ENCODE measurements around the gene SMOC2.

Gene SMOC2

DNA sequence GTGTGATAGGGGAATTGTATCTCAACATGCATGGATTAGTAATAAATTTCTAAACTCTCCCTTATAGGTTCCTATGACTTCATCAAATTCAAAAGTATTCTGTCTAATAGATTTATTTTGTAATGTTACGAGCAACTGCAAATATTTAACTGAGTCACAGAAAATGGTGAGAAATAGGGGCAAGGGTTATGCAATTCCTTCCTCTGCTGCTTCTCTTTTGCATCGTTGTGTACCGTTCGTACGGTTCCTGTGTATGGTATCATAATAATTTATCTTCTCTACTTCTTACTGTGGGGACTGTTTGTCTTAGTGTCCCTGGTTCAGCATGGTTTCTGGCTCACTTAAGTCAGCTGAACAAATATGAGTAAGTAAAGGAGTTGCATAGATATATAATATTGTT lies 44.8 kb downstream of the SMOC2 start:
- no peak for DNase-seq (ENCODE audit: low spot score)

DNA sequence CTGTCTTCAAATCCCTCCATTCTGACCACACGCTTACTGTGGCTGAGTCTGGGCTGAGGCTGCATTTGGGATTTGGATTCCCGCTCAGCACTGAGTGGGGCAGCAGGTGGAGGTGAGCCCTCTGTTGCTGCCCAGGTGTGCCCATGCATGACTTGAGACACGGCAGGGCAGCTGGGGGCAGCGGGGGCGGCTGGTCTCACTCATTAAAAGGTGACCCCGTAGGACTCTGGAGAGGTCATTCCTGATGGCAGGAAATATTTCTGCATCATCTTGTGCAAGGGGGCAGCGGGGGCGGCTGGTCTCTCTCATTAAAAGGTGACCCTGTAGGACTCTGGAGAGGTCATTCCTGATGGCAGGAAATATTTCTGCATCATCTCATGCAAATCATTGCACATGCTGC lies 49.8 kb downstream of the SMOC2 start:
- no peak for DNase-seq (ENCODE audit: low spot score)

DNA sequence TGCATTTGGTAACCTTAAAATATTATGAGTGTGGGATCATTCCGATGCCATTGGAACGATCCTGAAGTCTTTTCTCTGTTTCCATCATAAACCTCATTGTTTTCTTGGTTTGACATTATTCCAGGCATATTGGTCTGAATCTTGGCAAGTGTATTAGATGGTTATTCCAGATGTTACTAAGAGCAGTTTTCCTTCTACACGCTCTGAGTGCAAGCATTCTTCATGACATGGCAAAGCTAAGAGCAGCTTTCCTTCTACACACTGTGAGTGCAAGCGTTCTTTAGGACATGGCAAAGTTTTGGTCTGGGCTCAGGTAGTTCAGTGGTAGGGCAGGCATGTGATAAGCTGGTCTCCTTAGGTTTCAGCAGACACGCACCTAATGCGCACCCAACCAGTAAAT lies 53.0 kb downstream of the SMOC2 start:
- DNase-seq (ENCODE audit: low spot score) = no peak

DNA sequence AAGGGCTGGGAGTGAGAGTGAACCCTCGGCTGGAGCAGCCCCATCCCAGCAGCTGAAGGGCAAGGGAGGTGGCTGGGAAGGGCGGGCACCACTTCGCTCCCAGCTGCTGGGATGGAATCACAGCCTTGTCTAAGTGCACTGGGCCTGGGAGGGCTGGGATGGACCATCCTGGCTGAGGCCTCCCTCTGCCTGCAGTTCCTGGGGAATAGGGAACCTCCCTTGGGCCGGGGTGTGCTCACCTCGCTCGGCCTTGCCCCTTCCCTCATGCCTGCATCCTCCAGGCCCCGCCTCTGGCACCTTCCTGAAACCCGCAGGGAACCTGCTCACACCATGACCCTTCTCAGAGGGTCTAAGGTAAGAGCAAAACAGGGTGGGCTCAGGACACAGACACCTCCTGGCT lies 53.7 kb downstream of the SMOC2 start:
- DNase-seq (ENCODE audit: low spot score) = no peak

DNA sequence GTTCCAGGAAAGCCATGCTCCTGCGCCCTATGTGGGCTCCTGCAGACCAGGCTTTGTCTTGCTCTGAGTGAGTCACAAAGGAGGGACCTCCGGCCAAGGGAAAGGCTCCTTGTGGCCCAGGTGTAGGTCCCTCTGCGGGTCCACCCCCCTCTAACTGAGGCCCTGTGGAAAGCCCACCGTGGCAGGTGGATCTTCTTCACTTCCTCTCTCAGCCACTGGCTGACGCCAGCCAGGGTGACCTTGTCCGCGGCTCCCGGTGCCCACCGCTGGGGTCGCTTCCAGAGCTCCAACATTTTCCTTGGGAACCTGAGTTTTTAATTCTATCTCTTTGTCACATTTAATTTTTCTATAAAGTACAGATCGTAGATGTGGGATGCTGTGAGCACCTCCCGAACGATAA lies 54.1 kb downstream of the SMOC2 start:
- DNase-seq (ENCODE audit: low spot score) = no peak

DNA sequence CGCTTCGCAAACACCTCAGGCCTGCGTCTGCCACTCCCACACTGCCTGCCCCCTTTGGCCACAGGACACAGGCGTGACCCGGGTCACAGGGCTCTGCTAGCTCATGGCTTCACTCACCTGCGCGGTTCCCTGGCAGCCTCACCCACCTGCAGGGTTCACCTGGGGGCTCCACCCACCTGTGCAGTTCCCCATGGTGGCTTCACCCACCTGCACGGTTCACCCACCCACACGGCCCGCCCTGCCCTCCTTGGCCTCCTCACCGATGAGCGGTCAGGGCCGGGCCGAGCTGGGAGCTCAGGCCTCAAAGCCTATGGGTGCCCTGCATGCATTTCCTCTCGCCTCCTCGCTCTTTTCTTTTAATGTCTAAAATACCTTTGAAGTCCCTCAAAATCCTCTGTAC lies 54.7 kb downstream of the SMOC2 start:
- no peak for DNase-seq (ENCODE audit: low spot score)

DNA sequence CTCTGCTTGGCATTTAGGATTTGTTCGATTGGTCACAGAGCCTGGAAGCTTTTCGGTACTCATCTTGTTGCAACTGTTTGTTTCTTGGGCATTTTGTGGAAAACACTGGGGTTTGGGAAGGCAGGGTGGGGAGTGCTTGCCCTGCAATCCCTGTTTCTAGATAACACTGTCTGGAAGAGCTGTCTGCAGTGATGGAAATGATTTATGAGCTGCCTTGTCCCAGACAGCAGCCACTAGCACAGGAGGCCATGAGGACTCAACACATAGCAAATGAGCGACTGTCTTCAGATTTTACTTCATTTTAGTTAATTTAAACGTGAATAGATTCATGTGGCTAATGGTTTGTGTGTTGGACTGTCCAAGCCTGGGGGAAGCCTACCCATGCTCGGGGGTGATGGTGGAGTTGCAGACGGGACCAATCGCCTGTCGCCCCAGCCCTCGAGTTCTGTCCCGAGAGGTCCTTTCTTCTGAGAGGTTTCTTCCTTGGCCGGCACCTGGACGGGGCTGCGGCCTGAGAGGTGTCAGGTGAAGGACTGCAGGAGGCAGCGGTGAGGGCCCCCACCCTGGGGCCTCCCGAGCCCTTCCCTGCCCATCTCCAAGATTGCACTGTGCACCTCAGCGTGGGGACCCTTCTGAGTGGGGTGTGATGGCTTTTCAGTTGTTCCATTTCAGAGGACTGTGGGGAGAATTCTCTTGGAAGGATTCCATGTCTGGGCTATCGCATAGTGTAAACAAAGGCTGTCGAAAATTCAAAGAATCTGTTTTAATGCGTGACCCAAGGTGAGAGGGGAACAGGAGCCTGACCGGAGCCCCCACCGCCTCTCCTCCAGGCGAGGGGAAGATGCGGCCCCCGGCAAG lies 55.4 kb downstream of the SMOC2 start:
- DNase-seq (ENCODE audit: low spot score) = no peak

DNA sequence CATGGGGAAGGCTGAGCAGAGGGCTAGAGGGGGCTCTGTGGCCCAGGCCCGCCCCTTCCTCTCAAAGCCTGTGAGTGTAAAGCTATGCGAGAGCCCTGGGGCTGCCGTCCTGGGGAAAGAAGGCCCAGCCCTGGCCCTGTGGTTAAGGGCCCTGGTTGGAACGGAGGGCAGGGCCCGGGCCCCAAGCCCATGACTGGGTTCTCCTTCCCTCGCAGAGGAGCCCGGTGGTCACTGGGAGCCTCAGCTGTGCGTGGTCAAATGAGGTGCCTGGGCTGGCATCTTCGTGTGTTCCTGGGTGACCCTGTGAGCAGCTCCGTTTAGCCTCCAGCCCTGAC lies 56.0 kb downstream of the SMOC2 start:
- DNase-seq (ENCODE audit: low spot score) = no peak

DNA sequence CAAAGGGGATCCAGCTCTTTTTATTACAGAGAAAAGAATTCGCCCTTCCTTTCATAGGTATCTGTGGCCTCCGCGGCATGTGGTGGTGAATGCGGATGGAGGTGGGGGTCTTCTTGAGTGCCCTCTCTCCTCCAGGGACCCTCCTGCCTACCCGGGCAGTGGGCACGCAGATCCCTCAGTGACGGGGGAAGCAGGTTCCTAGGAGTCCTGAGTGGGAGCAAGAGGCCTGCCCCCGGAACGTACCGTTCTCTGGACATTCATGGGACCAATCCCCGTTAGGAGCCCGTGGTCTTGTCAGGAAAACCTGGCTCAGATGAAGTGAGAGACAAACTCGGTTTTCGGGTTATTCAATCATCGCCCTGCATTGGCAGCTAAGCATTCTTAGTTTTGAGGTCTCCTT lies 56.4 kb downstream of the SMOC2 start:
- DNase-seq (ENCODE audit: low spot score) = no peak

DNA sequence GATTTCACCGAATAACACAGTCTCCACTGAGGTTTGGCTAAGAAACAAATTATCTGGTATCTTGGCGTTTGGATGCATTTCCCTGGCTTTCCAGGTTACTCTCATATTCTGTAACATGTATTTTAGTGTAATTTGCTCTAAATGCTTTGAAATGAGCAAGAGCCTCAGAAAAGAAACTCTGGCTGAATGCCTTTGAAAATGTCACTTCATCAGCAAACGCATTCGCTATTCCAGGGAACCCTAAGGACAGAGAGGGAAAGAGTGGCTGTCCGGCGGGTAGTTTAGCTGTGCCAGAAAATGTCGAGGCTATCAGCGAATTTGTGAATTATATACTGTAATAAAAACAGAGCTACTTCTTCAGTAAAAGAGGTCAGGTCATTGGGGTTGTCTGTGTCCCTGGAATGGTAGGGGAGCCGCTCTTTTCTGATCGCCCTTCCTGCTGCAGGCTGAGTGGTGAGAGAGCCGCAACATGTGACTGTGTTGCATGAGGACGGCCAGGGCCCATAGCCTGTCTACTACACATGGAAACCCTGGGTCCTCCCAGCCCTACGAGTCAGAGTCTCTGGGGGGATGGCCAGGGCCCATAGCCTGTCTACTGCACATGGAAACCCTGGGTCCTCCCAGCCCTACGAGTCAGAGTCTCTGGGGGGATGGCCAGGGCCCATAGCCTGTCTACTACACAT lies 57.3 kb downstream of the SMOC2 start:
- DNase-seq (ENCODE audit: low spot score) = no peak

DNA sequence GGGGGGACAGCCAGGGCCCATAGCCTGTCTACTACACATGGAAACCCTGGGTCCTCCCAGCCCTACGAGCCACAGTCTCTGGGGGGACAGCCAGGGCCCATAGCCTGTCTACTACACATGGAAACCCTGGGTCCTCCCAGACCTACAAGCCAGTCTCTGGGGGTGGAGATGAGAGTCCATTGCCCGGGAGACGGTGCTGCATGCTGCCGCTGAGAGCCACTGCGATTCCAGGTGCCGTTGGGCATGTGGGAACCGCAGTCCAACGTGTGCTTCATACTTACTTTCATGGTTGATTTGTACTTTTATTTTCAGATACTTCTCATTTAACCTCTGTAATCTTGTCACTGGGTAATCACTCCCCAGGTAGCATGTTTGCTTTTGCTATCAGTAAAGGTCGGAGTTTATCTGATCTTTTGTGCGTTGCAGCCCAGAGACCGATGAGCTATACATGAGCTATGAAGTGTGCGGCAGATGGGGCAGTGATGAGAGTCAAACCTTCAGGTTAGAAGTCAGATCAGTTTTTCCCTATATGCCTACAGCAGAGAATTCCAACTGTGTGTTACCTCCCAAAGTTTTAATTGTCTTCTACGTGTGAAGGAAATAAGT lies 58.2 kb downstream of the SMOC2 start:
- DNase-seq (ENCODE audit: low spot score) = no peak

DNA sequence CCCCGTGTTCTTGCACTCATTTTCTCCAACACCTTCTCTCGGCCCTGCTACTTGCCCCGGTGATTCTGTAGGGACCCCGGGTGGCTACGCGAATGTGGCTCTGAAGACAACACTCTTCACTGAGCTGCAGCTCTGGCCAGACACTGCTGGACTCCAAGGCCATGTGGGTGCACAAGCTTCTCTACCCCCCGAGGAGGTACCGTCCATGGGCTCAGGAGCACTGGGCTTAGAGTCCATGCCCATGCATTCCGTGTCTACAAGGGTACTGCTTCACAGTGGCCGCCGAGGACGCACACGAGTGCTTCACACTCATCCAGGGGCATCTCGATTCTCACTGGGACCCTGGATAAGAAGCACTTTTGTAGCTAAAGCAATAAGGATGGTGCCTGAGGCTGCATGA lies 59.5 kb downstream of the SMOC2 start:
- no peak for DNase-seq (ENCODE audit: low spot score)

DNA sequence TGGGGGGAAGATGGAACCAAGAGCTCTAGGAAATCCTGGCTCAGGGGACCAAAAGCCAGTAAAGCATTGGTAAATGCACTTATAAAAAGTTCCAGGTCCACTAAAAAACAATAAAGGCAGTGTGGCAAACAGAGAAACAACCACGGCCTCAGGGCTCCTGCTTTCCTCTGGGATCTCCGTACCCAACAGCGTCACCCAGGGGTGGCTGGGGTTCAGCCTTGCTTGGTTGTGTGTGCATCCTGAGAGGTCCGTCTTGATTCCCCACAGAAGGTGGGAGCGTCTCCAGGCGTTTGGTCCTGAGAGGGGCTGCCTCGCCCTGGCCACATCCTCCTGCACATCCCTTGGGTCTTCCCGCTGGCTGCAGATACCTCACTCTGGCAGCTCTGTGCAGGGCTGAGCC lies 60.6 kb downstream of the SMOC2 start:
- DNase-seq (ENCODE audit: low spot score) = no peak

DNA sequence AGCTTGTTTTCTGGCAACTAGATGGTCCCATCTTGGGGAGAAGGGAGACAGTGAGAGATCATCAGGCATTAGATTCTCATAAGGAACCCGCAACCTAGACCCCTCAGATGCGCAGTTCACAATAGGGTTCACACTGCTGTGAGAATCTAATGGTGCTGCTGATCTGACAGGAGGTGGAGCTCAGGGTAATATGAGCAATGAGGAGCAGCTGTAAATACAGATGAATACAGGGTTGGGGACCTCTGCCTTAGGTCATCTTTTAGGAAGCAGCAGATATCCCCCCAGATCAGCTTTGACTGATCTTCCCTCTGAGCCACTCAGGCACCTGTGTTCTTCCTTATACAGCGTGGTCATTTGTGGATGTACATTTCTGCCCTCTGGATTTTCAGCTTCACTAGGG lies 63.4 kb downstream of the SMOC2 start:
- DNase-seq (ENCODE audit: low spot score) = no peak

DNA sequence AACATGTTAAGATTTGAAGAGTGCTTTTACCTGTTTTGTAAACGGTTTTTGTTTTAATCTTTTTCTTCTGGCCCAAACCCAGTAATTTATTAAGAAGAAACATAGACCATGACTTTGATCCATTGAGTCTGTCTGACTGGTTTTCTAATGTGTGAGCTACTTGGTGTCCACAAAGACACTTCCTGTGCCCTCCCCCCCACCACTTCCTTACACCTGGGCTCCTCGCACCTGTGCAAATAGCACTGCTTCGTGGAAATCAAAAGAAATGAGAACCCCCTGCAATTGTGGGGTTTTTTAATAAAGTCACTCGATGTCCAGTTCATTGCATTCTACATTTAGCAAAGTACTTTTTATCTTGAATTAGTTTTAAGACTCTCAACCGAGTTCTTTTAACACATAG lies 65.5 kb downstream of the SMOC2 start:
- DNase-seq (ENCODE audit: low spot score) = no peak

DNA sequence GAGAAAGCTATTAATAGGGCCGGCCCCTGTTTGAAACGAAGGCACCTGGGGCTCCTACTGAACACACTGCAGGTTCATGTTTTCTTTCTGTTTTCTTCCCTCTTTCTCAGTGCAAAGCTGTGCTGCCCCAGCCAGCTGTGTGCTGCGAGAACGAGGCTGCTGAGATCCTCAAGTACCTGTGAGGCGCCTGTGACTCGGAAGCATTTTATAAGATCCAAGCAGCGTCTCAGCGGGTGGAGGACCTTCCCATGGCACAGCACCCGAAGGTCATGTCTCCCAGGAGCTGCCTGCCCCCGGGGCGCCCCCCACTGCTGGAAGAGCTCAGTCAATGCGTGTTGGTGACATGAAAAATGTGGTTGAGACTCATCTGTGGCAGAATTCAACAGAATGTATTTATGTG lies 66.3 kb downstream of the SMOC2 start:
- DNase-seq (ENCODE audit: low spot score) = no peak

DNA sequence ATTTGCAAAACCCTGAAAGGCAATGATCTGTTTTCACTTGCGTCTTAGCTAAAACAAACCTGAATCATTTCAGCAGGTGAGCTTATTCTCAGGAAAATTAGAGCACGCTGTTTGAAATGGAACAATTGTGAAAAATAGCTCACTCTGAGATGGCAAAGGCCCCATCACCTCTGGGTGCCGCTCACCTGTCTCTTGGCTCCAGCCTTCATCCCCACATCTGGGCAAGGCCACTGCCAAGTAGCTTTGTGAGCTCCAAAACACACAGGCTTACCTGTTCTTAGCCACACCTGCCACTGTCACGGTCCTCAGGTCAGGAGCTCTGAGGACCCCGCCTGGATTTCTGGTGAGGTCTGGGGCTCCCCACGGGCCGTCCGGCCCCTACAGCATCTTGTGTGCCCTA lies 66.7 kb downstream of the SMOC2 start:
- no peak for DNase-seq (ENCODE audit: low spot score)

DNA sequence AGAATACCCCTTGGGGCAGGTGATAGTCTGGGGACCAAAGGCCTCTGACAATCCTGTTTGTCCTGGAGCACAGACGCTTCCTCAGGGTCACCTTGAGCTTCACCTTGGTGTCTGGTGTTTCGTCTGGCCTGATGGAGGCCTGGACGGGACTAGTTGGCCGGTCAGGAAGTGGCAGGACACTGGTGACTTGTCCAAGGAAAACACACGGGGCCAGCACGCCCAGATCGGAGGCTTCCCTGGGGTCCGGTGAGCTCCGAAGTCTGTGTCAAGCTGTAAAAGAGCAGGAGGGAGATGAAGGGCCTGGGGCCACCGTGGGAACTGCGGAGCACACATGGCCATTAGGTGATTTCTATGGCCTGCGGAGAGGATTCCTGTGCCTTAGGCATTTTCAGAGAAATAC lies 67.9 kb downstream of the SMOC2 start:
- no peak for DNase-seq (ENCODE audit: low spot score)

DNA sequence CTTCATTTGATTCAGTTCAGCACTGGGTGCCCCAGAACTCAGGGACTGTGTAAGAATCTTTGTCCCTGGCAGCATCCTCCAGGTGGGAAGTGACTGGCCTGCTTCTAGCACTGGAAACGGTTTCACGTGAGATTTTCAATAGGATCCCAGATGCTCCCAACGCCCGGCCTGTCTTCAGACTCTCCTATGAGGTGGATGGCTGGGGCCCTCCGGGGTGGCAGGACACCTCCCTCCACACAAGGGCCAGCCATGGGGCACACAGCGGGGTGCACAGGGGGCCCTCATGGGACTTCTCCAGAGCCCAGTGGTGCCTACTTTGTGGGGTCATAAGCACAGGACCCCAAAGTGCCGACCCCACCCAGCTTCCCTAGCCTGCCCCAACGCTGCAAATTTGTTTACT lies 72.8 kb downstream of the SMOC2 start:
- no peak for DNase-seq (ENCODE audit: low spot score)

DNA sequence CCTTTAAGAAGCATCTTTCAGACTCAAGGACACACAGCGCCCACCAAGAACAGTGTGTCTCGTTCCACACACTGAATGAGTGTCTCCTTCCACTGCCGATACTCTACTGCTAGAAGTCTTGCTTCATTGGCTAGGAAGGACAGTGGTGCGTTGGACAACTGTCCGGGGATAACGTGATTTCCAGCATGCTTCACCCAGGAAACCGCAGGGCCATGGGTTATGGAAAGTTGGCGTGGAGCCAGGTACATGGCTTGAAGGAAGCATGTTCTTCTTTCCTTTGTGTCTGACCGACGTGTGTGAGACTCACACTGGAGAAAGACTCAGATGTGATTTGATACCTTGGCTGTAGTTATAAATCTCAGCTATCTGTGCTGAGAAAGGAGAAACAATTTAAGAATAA lies 73.2 kb downstream of the SMOC2 start:
- no peak for DNase-seq (ENCODE audit: low spot score)

DNA sequence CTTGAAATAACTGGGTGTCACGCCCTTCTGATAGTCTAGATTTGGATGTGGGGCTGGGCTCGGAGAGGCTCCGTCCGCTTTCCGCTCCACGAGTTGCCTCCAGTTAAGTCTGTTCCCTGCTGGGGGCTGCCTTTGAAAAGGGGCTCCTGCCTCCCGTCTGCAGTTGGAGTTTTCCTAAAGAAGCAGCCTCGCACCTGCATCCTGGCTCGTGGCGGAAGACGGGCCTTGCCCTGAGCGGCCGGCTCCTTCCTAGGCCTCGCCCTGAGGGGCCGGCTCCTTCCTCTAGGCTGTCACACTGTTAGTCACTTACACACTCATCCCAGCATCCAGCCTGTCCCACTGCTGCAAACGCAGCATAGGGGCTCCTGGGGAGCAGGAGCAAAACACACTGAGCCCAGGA lies 74.4 kb downstream of the SMOC2 start:
- DNase-seq (ENCODE audit: low spot score) = no peak

DNA sequence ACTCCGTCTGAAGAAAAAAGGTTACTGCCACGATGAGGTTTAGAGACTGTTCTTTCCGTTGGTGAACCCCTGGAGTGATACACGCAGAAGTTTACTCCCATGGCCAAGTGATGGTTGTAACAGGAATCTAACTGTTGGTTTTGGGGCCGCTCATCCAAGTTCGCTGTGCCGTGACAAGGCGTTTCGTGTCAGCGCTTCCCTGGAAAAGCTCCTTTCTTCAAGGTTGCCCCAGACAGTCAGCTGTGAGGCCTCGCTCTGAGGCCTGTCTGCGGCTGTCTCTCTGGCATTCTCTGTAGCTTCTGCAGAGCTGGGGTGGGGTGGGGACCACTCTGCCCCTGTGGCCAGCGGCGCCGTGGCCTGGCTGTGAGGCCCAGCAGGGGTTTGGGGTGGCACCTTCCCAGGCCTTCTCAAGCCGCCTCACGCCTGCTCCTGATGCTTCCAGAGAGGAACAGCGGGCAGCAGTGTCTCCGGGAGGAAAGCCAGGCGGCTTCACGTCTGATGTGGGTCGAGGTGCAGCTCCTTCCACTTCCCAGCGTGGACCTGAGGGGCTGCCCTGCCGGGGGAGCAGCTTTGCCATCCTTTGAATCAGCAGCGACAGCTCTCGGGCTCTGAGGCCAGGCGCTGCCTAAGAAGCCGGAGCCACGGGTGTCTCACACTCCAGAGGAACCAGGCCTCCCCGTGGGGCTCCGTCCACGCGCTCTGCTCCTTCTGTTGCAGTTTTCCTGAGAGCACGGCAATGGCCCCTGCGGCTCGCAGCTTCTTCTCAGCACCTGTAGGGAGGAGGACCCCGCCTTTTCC lies 76.2 kb downstream of the SMOC2 start:
- DNase-seq (ENCODE audit: low spot score) = no peak

All from cerebellar cortex (tissue), 1 donor.